ENCODE data around the gene TRPM3. TPM values are rescaled to one million over a fixed set of nuclear protein-coding genes. Genes with fewer than 3 reads are reported as not detected.

TRPM3 gene
- total RNA-seq, 2 experiments from 2014 or later: not detected

GRCh38 chr9:70488098-70488792 lies 633.2 kb downstream of the TRPM3 start:
- Mint-ChIP-seq H3K9me3 (no peaks in the 10 kb centered on the region), H3K27ac (no peak overlapping the region), H3K4me3 (no peak overlapping the region), H3K27me3 (no peaks in the 10 kb centered on the region), H3K4me1 (peaks cover 17% of the 10 kb centered on the region), H3K36me3 (no peaks in the 10 kb centered on the region)
- DNase-seq: no peak

DNA sequence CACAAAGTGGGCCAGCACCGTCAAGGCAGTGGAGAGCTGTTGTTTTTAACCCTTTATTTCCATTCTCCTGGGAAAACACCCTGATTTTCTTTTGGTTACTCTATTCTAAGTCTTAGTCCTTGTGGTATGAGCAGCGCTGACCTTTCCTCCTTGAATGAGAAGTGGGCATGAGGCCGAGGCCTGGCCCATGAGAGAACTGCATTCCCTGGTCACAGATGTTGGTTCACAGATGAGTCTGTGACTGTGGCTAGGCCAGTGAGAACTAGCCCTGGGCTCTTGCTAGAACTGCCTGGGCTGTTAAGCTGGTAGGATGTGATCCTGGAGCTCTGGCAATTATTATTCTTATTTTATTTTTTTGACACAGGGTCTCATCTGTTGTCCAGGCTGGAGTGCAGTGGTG lies 635.3 kb downstream of the TRPM3 start:
- Mint-ChIP-seq H3K27me3 (no peaks in the 10 kb centered on the region), H3K36me3 (no peaks in the 10 kb centered on the region), H3K4me1 (peaks cover 14% of the 10 kb centered on the region), H3K4me3 (no peak overlapping the region), H3K27ac (no peak overlapping the region), H3K9me3 (no peaks in the 10 kb centered on the region)
- DNase-seq: no peak

DNA sequence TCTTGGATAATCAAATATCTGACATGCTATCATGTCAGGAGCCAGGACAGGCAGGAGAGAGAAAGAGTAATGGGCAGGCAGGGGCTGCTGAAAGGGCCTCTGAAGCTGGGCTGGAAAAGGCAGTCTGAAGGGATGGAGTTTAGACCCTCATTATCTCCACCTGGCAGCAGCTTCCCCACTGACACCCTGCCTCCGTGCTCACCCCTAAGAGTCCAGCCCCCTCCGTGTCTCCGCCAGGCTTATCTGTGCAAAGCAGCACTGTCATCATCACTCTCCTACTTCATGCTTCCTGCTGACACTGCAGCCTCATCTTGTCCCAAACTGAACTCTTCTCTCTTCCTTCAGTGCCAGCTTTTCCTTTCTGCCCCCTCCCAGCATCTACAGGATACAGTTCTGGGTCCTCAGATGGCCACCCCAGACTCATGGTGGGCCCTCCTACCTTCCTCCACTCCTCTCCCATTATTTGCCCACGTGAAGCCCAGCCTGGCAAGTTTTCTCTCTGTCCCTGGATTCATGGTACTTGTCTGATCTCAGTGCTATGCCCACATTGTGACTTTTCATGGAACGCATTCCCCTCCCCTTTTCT lies 636.1 kb downstream of the TRPM3 start:
- H3K27me3 Mint-ChIP-seq: no peaks in the 10 kb centered on the region
- no peak overlapping the region for H3K4me3 Mint-ChIP-seq
- H3K9me3 Mint-ChIP-seq: no peaks in the 10 kb centered on the region
- DNase-seq: no peak
- peaks cover 12% of the 10 kb centered on the region for H3K4me1 Mint-ChIP-seq
- no peak overlapping the region for H3K27ac Mint-ChIP-seq
- no peaks in the 10 kb centered on the region for H3K36me3 Mint-ChIP-seq

DNA sequence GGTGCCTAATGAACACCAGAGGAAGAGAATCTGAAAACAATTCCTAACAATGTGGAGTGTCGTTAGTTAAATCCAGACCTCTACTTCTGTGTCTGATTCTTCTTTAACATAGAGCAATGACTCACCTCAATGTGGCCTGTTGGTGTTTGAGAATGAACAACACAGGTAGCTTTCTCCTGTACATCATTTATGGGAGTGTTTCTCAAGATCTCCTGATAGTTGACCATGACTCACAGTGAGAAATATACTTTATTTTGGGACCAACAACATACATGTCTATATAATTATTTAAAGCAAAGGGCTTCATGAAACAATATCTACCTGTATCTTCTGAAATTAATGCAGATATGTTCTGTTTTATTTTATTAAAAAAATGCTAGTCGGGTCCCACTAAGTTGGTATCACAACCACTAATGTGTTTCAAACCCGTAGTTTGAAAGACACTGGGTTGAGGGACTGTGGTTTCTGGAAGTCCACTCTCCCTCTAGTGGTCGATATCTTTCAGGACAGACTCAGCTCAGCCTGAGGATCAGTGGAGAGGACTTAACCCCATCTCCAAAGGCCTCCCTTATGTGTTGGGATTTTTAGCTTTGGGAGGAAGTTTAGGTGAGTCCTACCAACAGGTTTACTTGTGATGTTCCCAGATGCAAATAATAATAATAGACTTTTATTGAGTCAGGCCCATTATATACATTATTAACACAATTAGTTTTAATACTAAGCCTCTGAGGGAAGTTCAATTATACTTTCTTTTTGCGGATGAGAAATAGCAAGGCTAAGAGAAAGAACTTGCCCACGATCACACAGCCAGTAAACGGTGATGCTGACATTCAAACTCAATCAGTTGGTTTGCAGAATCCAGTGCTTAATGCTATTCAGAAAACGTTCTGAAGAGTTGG lies 636.9 kb downstream of the TRPM3 start:
- DNase-seq: no peak
- no peaks in the 10 kb centered on the region for H3K27me3 Mint-ChIP-seq
- H3K9me3 Mint-ChIP-seq: no peaks in the 10 kb centered on the region

GRCh38 chr9:70481471-70481870 lies 640.0 kb downstream of the TRPM3 start:
- Mint-ChIP-seq H3K27ac (no peak overlapping the region), H3K4me3 (no peak overlapping the region), H3K4me1 (peaks cover 12% of the 10 kb centered on the region), H3K36me3 (no peaks in the 10 kb centered on the region), H3K9me3 (no peaks in the 10 kb centered on the region), H3K27me3 (no peaks in the 10 kb centered on the region)
- no peak for DNase-seq

More for the DNA sequence above, 636.9 kb downstream of the TRPM3 start:
- H3K36me3 Mint-ChIP-seq: no peaks in the 10 kb centered on the region
- H3K27ac Mint-ChIP-seq: no peak overlapping the region
- H3K4me1 Mint-ChIP-seq: peaks cover 12% of the 10 kb centered on the region
- no peak overlapping the region for H3K4me3 Mint-ChIP-seq

DNA sequence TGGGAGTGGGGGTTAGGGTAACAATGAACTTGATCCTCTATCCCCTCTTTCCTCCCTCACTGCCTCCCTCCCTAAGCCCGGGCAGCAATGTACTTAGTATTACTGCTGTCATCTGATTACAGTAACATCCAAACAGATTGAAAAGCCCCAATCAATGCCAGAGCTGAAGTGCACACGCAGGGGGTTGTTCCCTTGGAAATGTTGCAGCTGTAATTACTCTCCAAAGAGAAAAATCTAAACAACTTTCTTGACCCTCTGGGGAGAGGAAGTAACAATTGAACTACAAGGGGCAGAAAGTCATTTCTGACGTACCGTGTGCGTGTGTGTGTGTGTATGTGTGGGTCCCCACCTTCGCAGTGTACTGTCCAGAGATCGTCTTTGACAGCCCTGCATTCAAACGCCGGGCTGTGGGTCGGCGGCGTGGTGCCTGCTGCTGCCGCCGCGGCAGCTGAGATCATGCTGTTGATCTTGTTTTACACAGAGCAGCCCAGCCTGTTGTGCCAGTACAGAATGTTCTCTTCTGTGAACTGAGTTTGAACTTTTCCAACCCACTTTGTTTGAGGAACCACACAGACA lies 640.9 kb downstream of the TRPM3 start:
- no peak overlapping the region for H3K27ac Mint-ChIP-seq
- H3K4me3 Mint-ChIP-seq: no peak overlapping the region
- DNase-seq: no peak
- peaks cover 12% of the 10 kb centered on the region for H3K4me1 Mint-ChIP-seq
- H3K27me3 Mint-ChIP-seq: no peaks in the 10 kb centered on the region
- H3K9me3 Mint-ChIP-seq: no peaks in the 10 kb centered on the region
- no peaks in the 10 kb centered on the region for H3K36me3 Mint-ChIP-seq

DNA sequence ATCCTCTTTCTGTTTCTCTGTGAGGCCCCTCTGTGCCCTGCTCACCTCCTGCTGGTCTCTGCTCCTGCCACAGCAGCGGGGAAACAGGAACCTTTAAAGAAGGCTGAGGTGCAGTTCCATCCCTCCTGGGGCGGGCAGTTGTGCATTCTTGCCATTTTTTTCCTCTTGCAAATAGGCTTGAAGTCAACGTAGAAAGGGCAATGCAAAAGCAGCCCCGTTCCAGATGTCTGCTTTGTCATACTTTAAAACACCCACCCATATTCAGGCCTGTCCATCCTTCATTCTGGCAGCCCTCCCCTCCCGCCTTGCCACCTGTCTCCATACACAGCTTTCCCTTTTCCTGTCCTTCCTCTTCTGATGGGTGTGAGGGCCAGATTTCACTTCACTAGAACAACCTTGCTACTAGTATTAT lies 641.5 kb downstream of the TRPM3 start:
- Mint-ChIP-seq H3K36me3 (no peaks in the 10 kb centered on the region), H3K27ac (no peak overlapping the region), H3K4me1 (peaks cover 12% of the 10 kb centered on the region)

More for the DNA sequence above, 641.5 kb downstream of the TRPM3 start:
- Mint-ChIP-seq H3K9me3 (no peaks in the 10 kb centered on the region), H3K27me3 (no peaks in the 10 kb centered on the region), H3K4me3 (no peak overlapping the region)
- no peak for DNase-seq

All from activated naive CD8-positive, alpha-beta T cell treated with anti-CD3 and anti-CD28 coated beads for 36 hours (primary cell).